Type B pancreatic cell (in vitro differentiated cells): ENCODE results near the gene PTRH2. TPM values are rescaled to one million over a fixed set of nuclear protein-coding genes. Genes with fewer than 3 reads are reported as not detected.

Experiments
- DNase-seq: peaks from one replicate; pipeline ENCODE4 v3.0.0; 2021; ENCODE audit warnings: mixed read lengths; ENCODE audit not compliant: unreplicated experiment; ENCODE audit errors: extremely low spot score
- H3K27ac Mint-ChIP-seq: 2 replicates; pipeline ENCODE4 v1.8.0; 2021; ENCODE audit warnings: mild to moderate bottlenecking, mixed read lengths
- H3K27me3 Mint-ChIP-seq: 2 replicates; pipeline ENCODE4 v1.8.0; 2021; ENCODE audit warnings: mixed read lengths
- H3K36me3 Mint-ChIP-seq: 2 replicates; pipeline ENCODE4 v1.8.0; 2021; ENCODE audit warnings: mixed read lengths
- H3K4me1 Mint-ChIP-seq: one replicate; pipeline ENCODE4 v1.8.0; 2021; ENCODE audit warnings: mixed read lengths; ENCODE audit not compliant: unreplicated experiment
- H3K4me3 Mint-ChIP-seq: 2 replicates; pipeline ENCODE4 v1.8.0; 2021; ENCODE audit warnings: mild to moderate bottlenecking, mixed read lengths
- H3K9me3 Mint-ChIP-seq: 2 replicates; pipeline ENCODE4 v1.8.0; 2021; ENCODE audit warnings: mixed read lengths
- CTCF ChIP-seq: fragments of 200-600 bp; sonication (generic); conservative IDR thresholded peaks from 2 replicates; pipeline ENCODE4 v1.5.0; 2021; ENCODE audit warnings: antibody characterized with exemption, mild to moderate bottlenecking
- total RNA-seq: library from RNA; stranded (reverse); gene quantifications from 2 replicates; pipeline ENCODE4 v1.2.1, GENCODE V29; 2021; ENCODE audit warnings: low replicate concordance

Gene PTRH2
- total RNA-seq, 1 donor from 2014 or later, result 23.1 TPM

DNA sequence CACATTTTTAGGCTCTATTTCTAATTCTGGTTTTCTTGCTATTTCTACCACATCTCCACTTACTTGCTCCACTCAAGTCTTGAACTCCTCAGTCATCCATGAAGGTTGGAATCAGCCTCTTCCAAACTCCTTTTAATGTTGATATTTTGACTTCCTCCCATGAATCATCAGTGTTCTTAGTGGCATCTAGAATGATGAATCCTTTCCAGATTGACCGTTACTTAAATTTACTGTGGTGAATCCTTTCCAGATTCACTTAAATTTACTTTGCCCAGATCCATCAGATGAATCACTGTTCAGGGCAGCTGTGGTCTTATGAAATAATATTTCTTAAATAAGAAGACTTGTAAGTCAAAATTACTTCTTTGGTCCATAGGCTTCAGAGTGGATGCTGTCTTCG lies 55.1 kb downstream of the PTRH2 start:
- Mint-ChIP-seq H3K4me1 (no peaks in the 10 kb centered on the region), H3K27me3 (no peaks in the 10 kb centered on the region), H3K9me3 (peaks cover 6% of the 10 kb centered on the region), H3K4me3 (no peak overlapping the region), H3K36me3 (peaks cover 53% of the 10 kb centered on the region), H3K27ac (no peak overlapping the region)
- TF ChIP-seq CTCF, result no peak
- DNase-seq, result no peak

DNA sequence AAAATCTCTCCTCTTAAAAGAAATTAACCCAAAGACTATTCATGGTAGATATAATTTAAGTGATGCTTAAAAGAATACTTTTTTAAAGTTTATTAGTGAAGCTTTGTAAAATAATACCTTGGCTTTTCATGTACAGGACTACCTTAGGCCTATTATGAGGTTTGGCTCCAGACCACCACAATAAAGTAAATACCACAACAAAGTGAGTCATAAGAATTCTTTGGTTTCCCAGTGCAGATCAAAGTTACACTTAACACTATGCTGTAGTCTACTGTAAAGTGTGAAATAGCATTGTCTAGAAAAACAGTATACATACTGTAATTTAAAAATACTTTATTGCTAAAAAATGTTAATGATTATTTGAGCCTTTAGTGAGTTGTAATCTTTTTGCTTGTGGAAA lies 55.9 kb downstream of the PTRH2 start:
- no peak for DNase-seq
- H3K27me3 Mint-ChIP-seq, result no peaks in the 10 kb centered on the region

GRCh38 chr17:59650642-59651041 lies 56.6 kb downstream of the PTRH2 start:
- no peaks in the 10 kb centered on the region for H3K27me3 Mint-ChIP-seq
- H3K4me3 Mint-ChIP-seq, result no peak overlapping the region
- H3K36me3 Mint-ChIP-seq, result peaks cover 58% of the 10 kb centered on the region
- no peak overlapping the region for H3K27ac Mint-ChIP-seq
- H3K4me1 Mint-ChIP-seq, result no peaks in the 10 kb centered on the region
- no peak for TF ChIP-seq CTCF
- no peak for DNase-seq
- peaks cover 6% of the 10 kb centered on the region for H3K9me3 Mint-ChIP-seq

More for the DNA sequence above, 55.9 kb downstream of the PTRH2 start:
- Mint-ChIP-seq H3K4me1 (no peaks in the 10 kb centered on the region), H3K36me3 (peaks cover 58% of the 10 kb centered on the region), H3K4me3 (no peak overlapping the region), H3K9me3 (peaks cover 6% of the 10 kb centered on the region), H3K27ac (no peak overlapping the region)
- TF ChIP-seq CTCF, result no peak

DNA sequence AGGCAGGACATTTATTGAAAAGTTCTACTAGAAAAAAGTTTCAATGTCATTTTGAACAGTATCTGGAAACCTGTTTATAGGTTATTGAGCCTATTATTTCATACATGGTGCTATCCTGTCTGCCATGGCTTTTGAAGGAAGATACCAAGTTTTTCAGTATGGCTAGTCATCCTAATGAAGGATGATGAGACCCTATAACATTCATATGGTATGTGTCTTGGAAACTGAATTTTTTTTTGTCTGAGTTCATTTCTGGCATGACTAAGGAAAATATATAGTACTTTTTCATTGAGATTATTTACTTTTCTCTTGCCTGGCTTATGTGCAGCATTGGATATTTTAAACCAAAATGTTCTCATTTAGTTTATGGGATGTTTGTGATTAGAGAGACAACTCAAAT lies 57.3 kb downstream of the PTRH2 start:
- no peak for DNase-seq
- H3K4me3 Mint-ChIP-seq, result no peak overlapping the region
- no peak overlapping the region for H3K27ac Mint-ChIP-seq
- H3K9me3 Mint-ChIP-seq, result peaks cover 6% of the 10 kb centered on the region
- no peak for TF ChIP-seq CTCF
- peaks cover 55% of the 10 kb centered on the region for H3K36me3 Mint-ChIP-seq
- H3K4me1 Mint-ChIP-seq, result no peaks in the 10 kb centered on the region
- no peaks in the 10 kb centered on the region for H3K27me3 Mint-ChIP-seq

Other genes with a start within 250 kb of the PTRH2 start
- gene DHX40, start 141.8 kb downstream of the PTRH2 start, total RNA-seq, result 30.6 and 50.4 TPM in 2 replicates
- gene CLTC, start 87.5 kb downstream of the PTRH2 start, total RNA-seq, result 209 and 262 TPM in 2 replicates
- 124 and 157 TPM in 2 replicates for gene VMP1, start 224 bp upstream of the PTRH2 start, total RNA-seq
- 8.0 and 16.7 TPM in 2 replicates for gene TUBD1, start 185.5 kb upstream of the PTRH2 start, total RNA-seq
- 38.2 and 38.8 TPM in 2 replicates for gene RPS6KB1, start 185.7 kb upstream of the PTRH2 start, total RNA-seq